Measurements from ENCODE around the gene MANF. TPM values are rescaled to one million over a fixed set of nuclear protein-coding genes. Genes with fewer than 3 reads are reported as not detected.

The MANF gene
- total and polyA plus RNA-seq, 2 of the 13 experiments (the other 11 are each of a cell fraction or from before 2014, with no cell fraction given), result 55.4 to 269 TPM

GRCh38 chr3:51386159-51386851 lies 1.2 kb downstream of the MANF start:
- peak overlapping the region; percentile 86 for H3K4me2 ChIP-seq (ENCODE audit: low read depth, low read length)
- no peak overlapping the region for H2AFZ ChIP-seq (ENCODE audit: low read length)
- H3K27ac ChIP-seq (ENCODE audit: extremely low read length, insufficient read depth, low read length), result peak overlapping the region; percentile 55
- H3K36me3 ChIP-seq (replicated peaks in 1 of 2; ENCODE audit: control insufficient read depth in 1 of 2, insufficient read depth in 2 of 2, low read length in 2 of 2), result peaks cover 4 to 12% of the 10 kb centered on the region in 2 experiments; a peak in 4 of 5 replicates
- H3K4me3 ChIP-seq (replicated peaks in 1 of 3; ENCODE audit: insufficient read depth in 1 of 3, low read depth in 2 of 3, low read length in 3 of 3), result peak overlapping the region; percentile 90 to 95 (median 92)
- peaks cover 8% of the 10 kb centered on the region for H4K20me1 ChIP-seq (ENCODE audit: insufficient read depth, low read length)
- no peak for ATAC-seq
- intact Hi-C loops (cut with micrococcal nuclease; ENCODE audit: unreplicated experiment), result loop anchor here (10.0 kb wide), 1 partner anchor 288 kb away; the partner anchor contains the start of gene TEX264
- H3K9me3 ChIP-seq (ENCODE audit: low read length), result no peaks in the 10 kb centered on the region
- TSS peak; percentile 63 for BruUV-seq (replicated peaks)
- in situ Hi-C loops (cut with HindIII; ENCODE audit: extremely low pct_ligation_motif_present, low pct_unique_long_range_greater_than_20kb), result no loop called here
- peaks cover 55% of the 10 kb centered on the region for H3K4me1 ChIP-seq (ENCODE audit: insufficient read depth, low read length)
- no peak for DNase-seq (ENCODE audit: low spot score)
- peaks cover 36% of the 10 kb centered on the region for H3K79me2 ChIP-seq (ENCODE audit: insufficient read depth, low read length)
- FAIRE-seq, result no peak
- ChIA-PET CTCF (ENCODE audit: low intra/inter-chr PET ratio, low total read pairs) (no interaction called here), POLR2A (interaction anchor here (1.3 to 2.2 kb wide), 4 partner anchors 45 to 817 kb away, joined by 3 to 15 read pairs (median 12); partner anchors contain the start of genes DCAF1, HEMK1 and MAPKAPK3)
- H3K27me3 ChIP-seq (ENCODE audit: control insufficient read depth in 1 of 2, insufficient read depth in 2 of 2, low read length in 2 of 2), result no peaks in the 10 kb centered on the region; a peak in 1 of 5 replicates
- H3K9ac ChIP-seq (ENCODE audit: insufficient read depth, low read depth, low read length), result peak overlapping the region; percentile 86
- 24% methylated on average over 8 of the region's 8 CpGs for WGBS (ENCODE audit: low lambda C conversion rate)
- no peak for TF ChIP-seq JARID2 (CRISPR knock-in tag; IDR thresholded peaks at IDR 0.05; ENCODE audit: insufficient replicate concordance)
- TF ChIP-seq CEBPB (IDR thresholded peaks at IDR 0.05; ENCODE audit: borderline replicate concordance, low read depth, low read length), result no peak
- TF ChIP-seq STAG1 (CRISPR knock-in tag; IDR thresholded peaks at IDR 0.05), result no peak
- TF ChIP-seq ZNF646 (CRISPR knock-in tag; IDR thresholded peaks at IDR 0.05), result no peak
- TF ChIP-seq ZNF644 (CRISPR knock-in tag; IDR thresholded peaks at IDR 0.05; ENCODE audit: low read depth), result no peak
- no peak for TF ChIP-seq SMARCC2 (IDR thresholded peaks at IDR 0.05)
- TF ChIP-seq SPEN (CRISPR knock-in tag; IDR thresholded peaks at IDR 0.05; ENCODE audit: low read depth), result no peak
- no peak for TF ChIP-seq AHDC1 (CRISPR knock-in tag; IDR thresholded peaks at IDR 0.05; ENCODE audit: borderline replicate concordance)
- no peak for TF ChIP-seq SP1 (IDR thresholded peaks at IDR 0.05)
- TF ChIP-seq SP1 (CRISPR knock-in tag; IDR thresholded peaks at IDR 0.05), result no peak
- TF ChIP-seq IKZF1 (IDR thresholded peaks at IDR 0.05), result no peak
- TF ChIP-seq MAFK (conservative IDR thresholded peaks at IDR 0.05 in 1 of 2, IDR thresholded peaks at IDR 0.05 in 1 of 2; ENCODE audit: low read length in 2 of 2), result no peak
- no peak for TF ChIP-seq ZSCAN30 (CRISPR knock-in tag; IDR thresholded peaks at IDR 0.05)
- no peak for TF ChIP-seq SSRP1 (CRISPR knock-in tag; IDR thresholded peaks at IDR 0.05)

All from HepG2 (cell line).